ENCODE data around the gene BAZ2B. TPM values are rescaled to one million over a fixed set of nuclear protein-coding genes. Genes with fewer than 3 reads are reported as not detected.

The BAZ2B gene
- total RNA-seq, 1 experiment from 2014 or later, result 37.4 TPM

GRCh38 chr2:159326569-159327255 is 289.6 kb downstream of the BAZ2B start:
- peak; percentile 27 for DNase-seq (ENCODE audit: low read depth)

GRCh38 chr2:159322419-159322818 is 293.9 kb downstream of the BAZ2B start:
- no peak for DNase-seq (ENCODE audit: low read depth)

GRCh38 chr2:159317392-159318088 is 298.8 kb downstream of the BAZ2B start:
- DNase-seq (ENCODE audit: low read depth), result peak; percentile 3

GRCh38 chr2:159307942-159308341 is 308.4 kb downstream of the BAZ2B start:
- no peak for DNase-seq (ENCODE audit: low read depth)

- no peak for DNase-seq (ENCODE audit: low read depth)
Observed at GRCh38 chr2:159300586-159300985, 315.8 kb downstream of the BAZ2B start.

- no peak for DNase-seq (ENCODE audit: low read depth)
Observed at GRCh38 chr2:159298967-159299366, 317.4 kb downstream of the BAZ2B start.

GRCh38 chr2:159297042-159297707 is 319.2 kb downstream of the BAZ2B start:
- no peak for DNase-seq (ENCODE audit: low read depth)

GRCh38 chr2:159292157-159292556 is 324.2 kb downstream of the BAZ2B start:
- DNase-seq (ENCODE audit: low read depth), result no peak

GRCh38 chr2:159290289-159290907 is 325.9 kb downstream of the BAZ2B start:
- DNase-seq (ENCODE audit: low read depth), result peak; percentile 79

GRCh38 chr2:159287733-159288132 is 328.6 kb downstream of the BAZ2B start:
- DNase-seq (ENCODE audit: low read depth), result no peak

GRCh38 chr2:159286709-159287441 is 329.5 kb downstream of the BAZ2B start:
- DNase-seq (ENCODE audit: low read depth), result peak; percentile 93

- DNase-seq (ENCODE audit: low read depth), result peak; percentile 55
Observed at GRCh38 chr2:159285929-159286708, 330.2 kb downstream of the BAZ2B start, which contains the start of gene WDSUB1. TSS of gene WDSUB1 (minus strand) at chr2:159286703. CDS start at chr2:159283069, 3,634 bp downstream.

- no peak for DNase-seq (ENCODE audit: low read depth)
Observed at GRCh38 chr2:159285433-159285832, 330.9 kb downstream of the BAZ2B start.

GRCh38 chr2:159283529-159283928 is 332.8 kb downstream of the BAZ2B start:
- no peak for DNase-seq (ENCODE audit: low read depth)

- no peak for DNase-seq (ENCODE audit: low read depth)
Observed at GRCh38 chr2:159281002-159281401, 335.3 kb downstream of the BAZ2B start.

- DNase-seq (ENCODE audit: low read depth), result no peak
Observed at GRCh38 chr2:159279700-159280099, 336.6 kb downstream of the BAZ2B start.

GRCh38 chr2:159275111-159275510 is 341.2 kb downstream of the BAZ2B start:
- DNase-seq (ENCODE audit: low read depth), result no peak

GRCh38 chr2:159272156-159272555 is 344.2 kb downstream of the BAZ2B start:
- no peak for DNase-seq (ENCODE audit: low read depth)

- DNase-seq (ENCODE audit: low read depth), result no peak
Observed at GRCh38 chr2:159270744-159271379, 345.5 kb downstream of the BAZ2B start.

Data from LHCN-M2 (cell line).